NK-92 (cell line): ENCODE results near the gene SETDB2.

Experiments
- DNase-seq: peaks from one replicate; lab custom pipeline; 2025; ENCODE audit not compliant: unreplicated experiment; lab: John Stamatoyannopoulos, UW

Gene SETDB2

DNA sequence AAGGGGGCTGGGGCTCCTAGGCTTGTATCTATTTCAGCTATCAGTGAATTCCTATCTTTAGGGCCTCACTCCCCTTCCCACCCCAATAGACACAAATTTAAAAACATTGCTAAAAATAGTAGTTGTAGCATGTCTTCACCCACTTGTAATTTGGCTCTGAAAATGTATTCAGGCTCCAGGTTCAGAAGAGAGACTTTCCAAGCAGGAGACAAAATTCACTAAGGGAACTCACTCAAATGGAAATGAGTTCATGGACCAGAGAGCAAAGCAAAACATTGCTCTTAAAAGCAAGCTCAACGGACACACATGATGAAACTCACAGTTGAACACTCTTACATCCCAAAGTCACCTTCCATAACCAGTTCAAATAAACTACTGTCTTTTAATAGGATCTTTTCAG lies 88.5 kb downstream of the SETDB2 start:
- no peak for DNase-seq

DNA sequence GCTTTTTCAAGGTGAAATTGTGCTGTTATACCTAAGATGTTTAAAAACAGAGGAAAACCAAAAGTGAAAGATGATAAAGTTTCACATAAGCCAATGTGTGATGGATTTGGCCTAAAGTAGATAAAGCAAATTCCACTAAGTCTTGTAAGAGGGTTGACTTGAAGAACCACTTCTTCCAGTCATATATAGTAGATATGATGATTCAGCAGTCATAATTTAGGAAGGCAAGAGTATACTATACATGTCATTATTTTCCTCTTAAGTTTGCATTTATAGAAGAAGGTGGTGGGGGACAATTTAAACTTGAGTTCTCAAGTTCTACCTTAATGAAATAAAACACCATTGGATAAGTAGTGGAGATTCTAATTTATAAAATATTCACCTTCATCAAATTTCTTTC lies 88.9 kb downstream of the SETDB2 start:
- DNase-seq: no peak

DNA sequence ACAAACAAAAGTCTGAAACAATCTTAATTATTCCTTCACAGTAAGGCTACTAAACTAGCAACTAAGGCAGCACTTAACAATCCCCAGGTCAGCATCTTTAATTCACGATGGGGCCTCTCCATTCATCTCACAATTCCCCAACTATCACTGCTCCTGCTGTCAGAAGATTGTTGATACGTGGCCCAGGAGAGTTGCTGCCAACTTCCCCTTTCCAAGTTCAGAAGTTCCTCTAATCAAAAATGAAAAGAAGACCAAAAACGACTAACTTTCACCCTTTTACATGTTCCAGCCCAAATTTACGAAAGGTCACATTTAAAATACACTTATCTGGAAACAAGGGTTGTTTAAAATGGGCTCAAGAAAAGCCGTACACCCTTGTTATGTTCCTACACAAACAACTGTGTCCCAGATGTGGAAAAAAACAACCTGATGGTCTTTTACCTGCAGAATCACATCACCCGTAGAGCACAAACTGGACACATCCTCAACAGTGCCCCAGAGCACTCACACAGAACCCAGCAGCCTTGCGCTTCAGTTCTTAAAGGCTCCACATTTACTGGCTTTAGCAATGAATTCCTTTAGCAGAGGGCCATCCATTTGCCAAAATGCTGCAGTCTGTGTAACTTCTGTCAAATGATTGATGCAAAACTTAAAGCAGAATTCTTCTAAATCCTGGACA lies 89.7 kb downstream of the SETDB2 start:
- no peak for DNase-seq

DNA sequence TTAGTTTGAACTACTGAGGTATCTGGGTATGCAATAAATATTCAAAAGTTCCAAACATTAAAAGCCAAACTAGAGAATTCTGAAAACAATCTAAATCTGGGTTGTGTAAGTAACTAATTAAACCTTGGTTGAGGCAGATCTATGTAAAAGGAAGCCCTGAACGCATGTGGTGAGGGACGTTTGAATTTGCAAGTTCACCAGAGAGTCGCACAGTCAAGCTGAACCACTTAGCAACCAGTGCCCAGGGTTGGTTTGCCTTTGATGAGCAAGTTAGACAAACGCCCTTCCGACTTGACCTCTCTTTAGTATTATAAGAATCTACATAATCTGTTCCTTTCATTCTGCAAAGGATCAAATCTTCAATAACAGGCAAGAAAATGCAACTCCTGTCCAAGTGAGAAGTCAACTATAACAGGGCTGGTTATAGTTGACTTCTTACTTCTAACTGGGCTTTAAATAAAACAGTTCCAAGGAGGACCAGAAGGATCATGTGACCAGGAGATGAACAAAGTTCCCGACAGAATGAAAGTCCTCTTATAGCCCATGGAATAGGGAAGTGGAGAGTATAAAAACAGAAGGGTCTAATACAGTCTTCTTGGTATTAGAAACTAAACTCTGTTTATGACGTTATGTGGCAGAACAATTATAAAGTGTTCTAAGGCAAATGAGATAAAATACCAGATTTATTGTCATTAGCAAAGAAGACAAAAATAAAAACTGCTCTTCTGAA lies 92.2 kb downstream of the SETDB2 start:
- no peak for DNase-seq

DNA sequence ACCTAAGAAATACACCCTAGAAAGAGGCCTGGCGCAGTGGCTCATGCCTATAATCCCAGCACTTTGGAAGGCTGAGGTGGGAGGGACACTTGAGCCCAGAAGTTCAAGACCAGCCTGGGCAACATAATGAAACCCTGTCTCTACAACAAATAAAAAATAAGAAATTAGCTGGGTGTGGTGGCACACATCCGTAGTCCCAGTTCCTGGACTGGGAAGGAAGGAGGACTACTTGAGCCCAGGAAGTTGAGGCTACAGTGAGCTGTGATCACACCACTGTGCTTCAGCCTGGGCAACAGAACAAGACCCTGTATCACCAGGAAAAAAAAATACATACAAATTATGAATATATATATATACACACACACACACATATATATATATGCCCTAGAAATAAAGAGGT lies 94.3 kb downstream of the SETDB2 start:
- no peak for DNase-seq

DNA sequence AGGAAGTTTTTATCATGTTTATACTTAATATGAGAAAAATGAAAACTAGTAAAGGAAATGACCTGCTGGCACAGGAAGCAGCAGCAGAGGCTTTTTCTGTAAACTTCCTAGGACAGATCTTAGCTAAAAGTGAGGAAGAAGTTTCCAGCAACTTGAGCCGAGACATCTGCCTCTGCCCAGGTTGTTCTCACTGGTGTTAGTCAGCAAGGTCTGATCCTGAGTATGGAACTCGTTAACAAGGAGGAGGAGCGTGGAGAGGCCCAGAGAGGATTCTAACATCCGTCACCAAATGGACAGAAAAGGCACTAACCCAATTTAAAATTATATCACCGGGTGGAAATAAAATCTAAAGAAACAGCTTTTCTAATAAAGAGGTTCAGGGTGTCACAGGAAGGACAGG lies 95.2 kb downstream of the SETDB2 start:
- DNase-seq: no peak

DNA sequence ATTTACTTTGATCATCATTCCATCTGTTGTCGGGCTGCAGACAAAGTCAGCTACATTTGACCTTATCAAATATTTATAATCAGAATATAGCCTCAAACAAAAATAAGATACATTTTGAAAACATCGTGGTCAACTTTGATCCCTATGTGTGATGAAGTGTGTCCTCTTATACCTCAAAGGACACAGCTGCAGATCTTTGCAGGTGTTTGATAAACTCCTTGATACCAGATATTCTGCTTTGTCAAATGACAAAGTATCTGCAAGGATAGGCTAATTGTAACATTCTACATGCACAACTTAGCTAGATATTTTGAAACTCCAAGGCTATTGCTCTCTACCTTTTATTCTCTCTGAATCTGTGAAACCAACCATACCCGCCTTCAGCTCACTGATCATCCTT lies 95.7 kb downstream of the SETDB2 start:
- no peak for DNase-seq

DNA sequence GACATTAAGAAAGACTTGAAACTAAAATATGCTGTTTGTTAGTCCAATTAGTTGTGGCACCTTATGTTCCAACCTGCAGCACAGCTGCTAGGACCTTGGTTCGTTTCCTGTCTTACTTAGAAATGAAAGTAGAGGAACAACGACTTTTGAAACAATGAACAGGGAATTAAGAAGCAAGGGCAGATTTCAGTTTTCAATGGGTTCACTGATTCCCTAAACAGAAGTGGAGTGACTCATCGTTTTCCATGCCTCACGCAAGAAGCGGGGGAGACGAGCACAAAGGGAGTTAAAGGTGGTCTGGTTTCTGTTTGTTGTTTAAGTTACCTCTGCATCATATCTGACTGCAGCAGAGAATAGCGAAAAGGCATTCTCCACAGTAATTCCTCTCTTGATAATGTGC lies 96.5 kb downstream of the SETDB2 start:
- no peak for DNase-seq

DNA sequence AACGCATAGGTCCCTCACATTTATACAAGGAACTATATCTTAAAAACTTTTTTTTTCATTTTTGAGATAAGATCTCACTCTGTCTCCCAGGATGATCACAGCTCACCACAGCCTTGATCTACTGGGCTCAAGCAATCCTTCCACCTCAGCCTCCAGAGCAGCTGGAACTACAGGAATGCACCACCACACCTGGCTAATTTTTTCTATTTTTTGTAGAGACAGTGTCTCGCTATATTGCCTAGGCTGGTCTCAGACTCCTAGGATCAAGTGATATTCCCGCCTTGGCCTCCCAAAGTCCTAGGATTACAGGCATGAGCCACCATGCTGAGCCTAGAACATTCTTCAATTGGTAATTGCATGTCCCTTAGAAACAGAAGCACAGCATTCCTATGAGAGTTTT lies 99.6 kb downstream of the SETDB2 start:
- DNase-seq: no peak
